A172 (cell line): ENCODE results near the gene DOCK10. TPM values are rescaled to one million over a fixed set of nuclear protein-coding genes. Genes with fewer than 3 reads are reported as not detected.
A peak's percentile ranks its signal among the peaks of the same experiment; 100 is the strongest.

ENCODE experiments used
- DNase-seq: peaks from one replicate; pipeline ENCODE4 v3.0.0-alpha.2; 2015; ENCODE audit warnings: low spot score
- total RNA-seq: library from RNA; depleted of rRNA; stranded (reverse); fragments of >200 nt; shearing (Covaris generic); gene quantifications from 2 replicates; pipeline ENCODE4 v1.2.3, GENCODE V29; 2014

Gene DOCK10
- total RNA-seq, 1 experiment from 2014 or later, result 37.5 TPM

GRCh38 chr2:224722250-224722649 lies 320.0 kb downstream of the DOCK10 start:
- peak; percentile 16 for DNase-seq

GRCh38 chr2:224716921-224717320 lies 325.3 kb downstream of the DOCK10 start:
- no peak for DNase-seq

- no peak for DNase-seq
These were observed 326.1 kb downstream of the DOCK10 start, which contains the start of gene CCDC195 for GRCh38 chr2:224716201-224716600. Gene CCDC195, minus strand, starts transcription at chr2:224716365. Its CDS starts 0 bp downstream, at chr2:224716365.
